Ectodermal cell (in vitro differentiated cells): ENCODE measurements around the gene HOXD4.

Experiments
- H3K27ac ChIP-seq: 2 replicates; pipeline ENCODE4 v1.7.0; 2013; ENCODE audit warnings: mild to moderate bottlenecking, low read depth, low read length; ENCODE audit not compliant: insufficient read depth, poor library complexity, severe bottlenecking
- H3K27me3 ChIP-seq: 2 replicates; pipeline ENCODE4 v1.7.0; 2013; ENCODE audit warnings: mild to moderate bottlenecking, low read length; ENCODE audit not compliant: insufficient read depth, control insufficient read depth, poor library complexity, severe bottlenecking
- H3K36me3 ChIP-seq: one replicate; pipeline ENCODE4 v1.7.0; 2013; ENCODE audit warnings: low read length; ENCODE audit not compliant: control insufficient read depth, insufficient read depth
- H3K4me1 ChIP-seq: one replicate; pipeline ENCODE4 v1.7.0; 2013; ENCODE audit warnings: low read length; ENCODE audit not compliant: control insufficient read depth, insufficient read depth
- H3K4me3 ChIP-seq: 2 replicates; pipeline ENCODE4 v1.7.0; 2013; ENCODE audit warnings: low read depth, low read length, control low read depth; ENCODE audit not compliant: insufficient read depth
- H3K9me3 ChIP-seq: 2 replicates; pipeline ENCODE4 v1.7.0; 2013; ENCODE audit warnings: mild to moderate bottlenecking, low read length, moderate library complexity; ENCODE audit not compliant: control insufficient read depth
- WGBS, 2 experiments: methylation state at CpG; one replicate each; pipeline ENCODE4 v1.1.7; 2013; ENCODE audit warnings: missing lambda C conversion rate in 2 of 2; 5-methylcytosine and 5-hydroxymethylcytosine counted together

Gene HOXD4

DNA sequence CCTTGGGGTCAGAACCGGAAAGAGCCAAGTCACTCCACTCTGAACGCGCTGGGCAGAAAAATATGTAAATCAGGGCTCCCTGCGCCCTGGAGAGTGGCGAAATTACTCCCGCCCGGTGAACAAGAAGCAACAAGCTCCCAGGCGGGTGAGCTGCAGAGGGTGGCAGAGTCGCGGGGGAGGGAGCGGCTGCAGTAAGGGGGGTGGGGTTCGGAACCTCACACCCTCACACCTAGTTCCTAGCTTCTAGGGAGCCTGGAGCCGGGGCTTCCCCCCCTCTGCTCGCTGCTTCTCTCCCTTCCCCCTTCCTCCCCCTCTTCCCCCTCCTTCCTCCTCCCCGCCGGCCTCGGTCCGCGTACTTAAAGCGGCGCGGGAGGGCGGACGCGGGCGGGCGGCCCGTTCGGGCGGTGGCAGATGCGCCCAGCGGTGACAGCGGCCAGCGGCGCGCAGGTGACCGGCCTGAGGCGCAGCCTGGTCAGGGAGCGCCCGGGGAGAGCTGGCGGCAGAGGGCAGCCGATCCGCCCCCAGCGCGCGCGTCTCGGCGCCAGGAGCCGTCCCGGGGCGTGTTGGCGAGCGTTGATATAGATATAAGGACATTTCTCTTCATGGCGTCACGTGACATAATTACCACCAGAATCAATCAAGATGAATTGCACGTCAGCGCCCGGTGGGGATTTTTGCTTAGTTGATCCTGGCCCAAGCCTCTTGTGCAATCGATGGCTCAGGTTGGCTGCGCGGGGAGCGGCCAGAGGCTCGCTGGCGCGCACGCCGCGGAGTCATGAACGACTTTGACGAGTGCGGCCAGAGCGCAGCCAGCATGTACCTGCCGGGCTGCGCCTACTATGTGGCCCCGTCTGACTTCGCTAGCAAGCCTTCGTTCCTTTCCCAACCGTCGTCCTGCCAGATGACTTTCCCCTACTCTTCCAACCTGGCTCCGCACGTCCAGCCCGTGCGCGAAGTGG, 44.5 kb upstream of the HOXD4 start, which contains the start of gene HOXD11:
TSS of gene HOXD11 (plus strand) at position 700 of the 959 bp plus-strand sequence. CDS start at position 776, 76 bp downstream.
- Histone ChIP-seq H3K4me1 (no peaks in the 10 kb centered on the region), H3K9me3 (no peaks in the 10 kb centered on the region), H3K27ac (no peak within 1 kb of the TSS), H3K36me3 (no peaks in the 10 kb centered on the region), H3K27me3 (peaks cover 100% of the 10 kb centered on the region), H3K4me3 (no peak within 1 kb of the TSS)
- WGBS, 2 experiments: 1% methylated on average over 85 of the region's 85 CpGs

DNA sequence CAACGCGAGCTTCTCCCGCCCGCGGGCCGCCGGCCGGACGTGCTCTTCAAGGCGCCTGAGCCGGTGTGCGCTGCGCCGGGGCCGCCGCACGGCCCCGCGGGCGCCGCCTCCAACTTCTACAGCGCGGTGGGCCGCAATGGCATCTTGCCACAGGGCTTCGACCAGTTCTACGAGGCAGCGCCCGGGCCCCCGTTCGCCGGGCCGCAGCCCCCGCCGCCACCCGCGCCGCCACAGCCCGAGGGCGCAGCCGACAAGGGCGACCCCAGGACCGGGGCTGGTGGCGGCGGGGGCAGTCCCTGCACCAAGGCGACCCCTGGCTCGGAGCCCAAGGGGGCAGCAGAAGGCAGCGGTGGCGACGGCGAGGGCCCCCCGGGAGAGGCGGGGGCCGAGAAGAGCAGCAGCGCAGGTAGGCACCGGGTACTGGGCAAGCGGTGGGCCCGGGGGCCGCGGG, 43.6 kb upstream of the HOXD4 start:
- Histone ChIP-seq H3K27ac (no peak overlapping the region), H3K36me3 (no peaks in the 10 kb centered on the region), H3K4me1 (no peaks in the 10 kb centered on the region), H3K9me3 (no peaks in the 10 kb centered on the region), H3K4me3 (no peak overlapping the region), H3K27me3 (peaks cover 100% of the 10 kb centered on the region)
- whole genome bisulfite sequencing, 2 experiments: 1 to 2% methylated on average over 58 to 59 of the region's 59 CpGs

DNA sequence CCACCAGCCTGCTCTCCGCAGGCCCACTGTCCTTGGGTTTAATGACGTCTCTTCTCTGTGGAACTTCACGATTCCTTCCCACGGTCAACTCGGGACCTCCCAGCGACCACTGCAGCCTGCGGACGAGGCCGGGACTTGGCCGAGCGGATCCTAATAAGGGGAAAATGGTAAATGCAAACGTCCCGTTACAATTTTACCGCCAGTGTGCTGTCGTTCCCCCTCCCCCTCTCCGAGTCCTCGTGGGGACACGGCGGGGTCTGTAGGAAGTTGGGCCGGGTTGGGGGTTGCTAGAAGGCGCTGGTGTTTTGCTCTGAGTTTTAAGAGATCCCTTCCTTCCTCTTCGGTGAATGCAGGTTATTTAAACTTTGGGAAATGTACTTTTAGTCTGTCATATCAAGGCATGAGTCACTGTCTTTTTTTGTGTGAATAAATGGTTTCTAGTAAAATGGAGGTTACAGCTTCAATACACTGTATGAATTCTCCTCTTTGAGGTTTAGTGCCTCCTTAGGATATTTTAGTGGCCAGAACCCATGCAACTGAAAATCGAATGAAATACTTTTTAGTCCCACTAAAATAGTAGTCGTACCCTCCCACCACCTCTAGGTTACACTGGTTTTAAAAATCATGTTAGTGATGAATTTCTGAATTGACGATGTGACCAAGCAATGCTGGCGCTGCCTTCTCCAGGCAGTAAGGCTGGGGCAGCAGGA, 42.0 kb upstream of the HOXD4 start:
- no peaks in the 10 kb centered on the region for H3K9me3 ChIP-seq
- H3K4me3 ChIP-seq: no peak overlapping the region
- no peak overlapping the region for H3K27ac ChIP-seq
- 5 to 8% methylated on average over 25 to 26 of the region's 26 CpGs for WGBS, 2 experiments
- H3K27me3 ChIP-seq: peaks cover 100% of the 10 kb centered on the region
- no peaks in the 10 kb centered on the region for H3K4me1 ChIP-seq
- no peaks in the 10 kb centered on the region for H3K36me3 ChIP-seq

DNA sequence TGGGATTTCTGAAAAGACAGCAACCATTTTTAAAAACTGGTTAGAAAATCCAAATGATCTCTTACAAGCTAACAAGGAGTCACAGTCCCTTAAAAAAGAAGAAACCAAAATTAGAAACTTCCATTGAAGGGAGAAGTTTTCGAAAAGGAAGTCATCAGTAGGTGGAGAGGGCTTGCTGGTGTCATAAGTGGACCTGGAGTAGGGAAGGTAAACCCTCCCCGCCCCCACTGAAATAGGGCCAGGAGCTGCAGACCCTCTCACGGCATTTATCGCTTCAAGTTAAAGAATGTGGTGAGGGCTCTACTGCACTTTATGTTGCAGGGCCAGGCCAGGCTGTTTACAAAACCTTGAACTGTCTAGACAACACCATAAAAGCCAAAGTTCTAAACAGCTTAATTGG, 41.4 kb upstream of the HOXD4 start:
- no peaks in the 10 kb centered on the region for H3K4me1 ChIP-seq
- H3K9me3 ChIP-seq: no peaks in the 10 kb centered on the region
- 31 to 33% methylated on average over 4 of the region's 4 CpGs for WGBS, 2 experiments
- no peak overlapping the region for H3K4me3 ChIP-seq
- H3K27ac ChIP-seq: no peak overlapping the region
- no peaks in the 10 kb centered on the region for H3K36me3 ChIP-seq
- H3K27me3 ChIP-seq: peaks cover 100% of the 10 kb centered on the region

DNA sequence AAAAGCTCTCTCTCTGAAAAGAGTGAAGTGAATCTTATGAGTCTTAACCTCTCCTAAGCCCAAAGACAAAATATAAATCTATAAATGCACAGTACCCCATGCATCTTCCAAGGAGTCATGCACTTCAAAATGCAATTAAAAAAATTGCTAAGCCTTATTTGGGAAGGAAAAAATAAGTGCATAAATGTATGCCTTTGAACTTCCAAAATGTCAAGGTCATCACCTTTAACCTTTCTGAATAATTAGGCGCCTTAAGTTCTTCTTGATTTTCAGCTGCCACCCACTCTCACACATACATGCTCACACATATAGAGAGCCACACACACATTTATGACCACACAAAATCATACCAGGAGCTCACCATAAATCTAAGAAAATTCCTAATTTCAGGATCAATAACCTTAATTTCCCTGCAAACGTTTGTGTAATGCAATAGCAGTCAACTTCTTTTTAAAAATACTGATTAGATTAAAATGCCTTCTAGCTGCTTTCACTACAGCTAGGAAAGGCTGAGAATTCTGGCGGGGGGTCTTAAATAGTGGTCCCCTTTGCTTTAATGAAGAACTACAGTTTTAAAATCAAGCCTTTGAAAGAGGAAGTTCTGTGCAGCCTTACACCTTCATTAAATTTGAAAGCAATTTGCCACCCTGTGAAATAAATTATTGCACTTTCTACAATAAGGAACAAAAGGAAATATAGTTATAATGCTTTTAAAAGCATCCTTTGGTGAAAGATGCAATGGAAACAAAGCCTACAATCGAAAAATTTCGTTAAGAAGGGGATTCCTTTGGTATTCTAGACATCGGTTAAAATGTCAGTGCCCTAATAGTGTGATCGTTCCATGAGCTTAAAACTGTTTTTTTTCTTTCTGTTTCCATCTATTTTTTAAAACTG, 40.7 kb upstream of the HOXD4 start:
- WGBS, 2 experiments: 30 to 31% methylated on average over 6 to 7 of the region's 7 CpGs

DNA sequence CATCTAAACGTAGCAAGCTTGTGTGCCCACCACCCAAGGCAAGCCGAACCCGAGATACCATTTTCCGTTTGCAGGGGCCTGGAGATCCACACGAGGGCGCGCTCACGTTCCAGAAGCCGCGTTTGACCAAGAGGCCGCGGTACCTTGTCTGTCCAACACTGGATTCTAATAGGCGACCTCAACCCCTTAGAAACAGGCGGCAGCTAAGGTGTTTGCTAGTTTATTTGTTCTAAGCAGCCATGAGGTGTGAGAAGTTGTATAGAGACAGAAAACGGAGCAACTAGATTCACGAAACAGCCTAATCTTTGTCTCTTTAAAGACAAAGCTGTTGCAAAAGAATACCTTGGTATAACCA, 40.1 kb upstream of the HOXD4 start:
- Histone ChIP-seq H3K36me3 (no peaks in the 10 kb centered on the region), H3K4me1 (no peaks in the 10 kb centered on the region), H3K4me3 (no peak overlapping the region), H3K9me3 (no peaks in the 10 kb centered on the region), H3K27ac (no peak overlapping the region), H3K27me3 (peaks cover 100% of the 10 kb centered on the region)
- 1 to 3% methylated on average over 16 of the region's 16 CpGs for WGBS, 2 experiments

More for the DNA sequence above, 40.7 kb upstream of the HOXD4 start:
- Histone ChIP-seq H3K27ac (no peak overlapping the region), H3K4me1 (no peaks in the 10 kb centered on the region), H3K36me3 (no peaks in the 10 kb centered on the region), H3K27me3 (peaks cover 100% of the 10 kb centered on the region), H3K4me3 (no peak overlapping the region), H3K9me3 (no peaks in the 10 kb centered on the region)

DNA sequence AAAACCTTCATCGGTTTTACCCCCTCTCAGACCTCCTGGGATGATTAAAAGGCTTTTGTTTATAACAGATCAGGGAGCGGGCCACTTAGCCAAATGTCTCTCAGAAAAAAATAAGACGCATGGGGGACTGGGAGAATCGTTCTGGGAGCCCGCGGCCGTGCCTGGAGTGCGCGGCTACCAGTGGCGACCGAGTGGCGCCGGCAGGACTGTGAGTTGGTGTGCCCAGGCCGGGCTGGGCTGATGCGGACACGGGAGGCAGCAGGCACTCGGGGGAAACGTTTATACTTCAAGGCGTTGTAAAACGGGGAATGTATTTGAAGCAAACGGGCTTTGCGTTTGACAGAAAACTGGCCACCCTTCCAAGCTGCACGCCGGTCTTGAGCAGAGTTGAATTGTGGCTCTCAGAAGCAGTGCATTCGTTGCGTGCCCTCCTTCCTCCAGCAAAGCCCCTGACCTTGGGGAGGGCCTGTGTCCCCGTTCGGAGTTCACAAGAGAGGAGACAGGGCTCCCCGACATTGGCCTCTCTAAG, 39.4 kb upstream of the HOXD4 start:
- Histone ChIP-seq H3K4me1 (no peaks in the 10 kb centered on the region), H3K36me3 (no peaks in the 10 kb centered on the region), H3K27me3 (peaks cover 100% of the 10 kb centered on the region), H3K9me3 (no peaks in the 10 kb centered on the region), H3K27ac (no peak overlapping the region), H3K4me3 (no peak overlapping the region)
- WGBS, 2 experiments: 4 to 7% methylated on average over 28 to 29 of the region's 29 CpGs

DNA sequence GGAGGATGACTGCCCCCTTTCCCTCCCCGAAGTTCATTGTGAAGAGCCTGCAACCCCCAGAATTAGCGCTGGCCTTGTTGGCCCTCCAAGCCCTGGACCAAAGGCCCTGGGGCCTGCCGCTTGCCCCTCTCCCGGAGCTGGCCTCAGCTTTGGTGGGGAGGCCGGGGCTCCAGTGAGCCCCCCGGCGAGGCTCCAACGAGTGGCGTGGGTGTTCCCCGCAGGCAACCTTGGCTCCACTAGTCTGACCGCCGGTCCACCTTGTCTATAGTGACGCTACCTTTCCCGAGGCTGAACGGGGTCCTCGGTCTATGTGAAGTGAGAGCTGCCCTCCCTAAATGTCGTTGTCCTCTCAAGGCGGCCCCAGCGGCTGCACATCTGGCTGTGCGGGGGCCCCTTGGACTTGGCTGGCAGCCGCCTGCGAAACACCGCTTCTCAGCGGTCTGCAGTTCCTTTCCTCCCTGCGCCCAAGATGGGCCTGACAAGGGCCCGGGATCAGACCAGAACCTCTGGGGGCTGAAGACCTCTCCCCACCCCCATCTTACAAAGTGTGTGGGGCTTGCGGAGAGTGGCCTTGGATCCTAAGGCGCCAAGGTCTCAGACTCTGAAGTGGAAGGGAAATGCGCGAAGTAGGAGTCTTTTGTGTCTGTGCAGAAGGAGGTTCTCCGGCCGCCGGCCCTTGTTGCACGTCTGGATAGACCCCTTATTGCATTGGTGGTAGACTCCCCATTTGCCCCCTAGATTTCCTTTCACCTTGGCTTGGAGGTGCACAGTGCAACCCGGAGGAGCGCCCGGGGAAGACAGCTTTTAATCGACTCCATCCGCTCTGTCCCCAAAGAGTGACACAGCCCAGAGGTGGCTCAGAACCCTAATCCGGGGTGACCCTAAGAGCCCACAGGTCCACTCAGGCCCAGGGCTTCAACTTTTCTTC, 38.7 kb upstream of the HOXD4 start:
- H3K4me3 ChIP-seq: no peak overlapping the region
- peaks cover 100% of the 10 kb centered on the region for H3K27me3 ChIP-seq
- H3K9me3 ChIP-seq: no peaks in the 10 kb centered on the region
- no peak overlapping the region for H3K27ac ChIP-seq
- H3K36me3 ChIP-seq: no peaks in the 10 kb centered on the region
- WGBS, 2 experiments: 9 to 11% methylated on average over 39 to 40 of the region's 40 CpGs
- H3K4me1 ChIP-seq: no peaks in the 10 kb centered on the region
